NOMO-1 (cell line): ENCODE data around the gene ALKBH3.

ENCODE experiments used
- DNase-seq, 2 experiments: peaks; one replicate each; lab custom pipeline; 2025; ENCODE audit not compliant: unreplicated experiment in 2 of 2; lab: John Stamatoyannopoulos, UW

ALKBH3 gene

DNA sequence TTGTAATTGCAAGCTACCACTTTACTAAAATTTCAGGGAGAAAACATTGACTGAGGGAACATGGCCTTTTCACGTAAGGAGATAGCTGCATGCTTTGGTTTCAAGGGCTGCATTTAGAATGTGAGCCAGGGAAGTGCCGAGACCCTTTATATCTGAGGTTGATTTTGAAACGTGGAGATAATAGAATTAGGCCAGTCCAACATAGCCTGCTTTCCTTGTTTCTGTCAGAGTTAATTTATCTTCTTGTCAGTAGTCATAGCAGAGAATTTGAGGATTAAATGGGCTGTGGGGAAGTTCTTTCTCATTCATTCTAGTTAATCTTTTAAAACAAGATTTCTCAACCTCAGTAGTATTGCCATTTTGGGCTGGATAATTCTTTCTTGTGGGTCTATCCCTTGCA, 12.2 kb downstream of the ALKBH3 start:
- no peak for DNase-seq

DNA sequence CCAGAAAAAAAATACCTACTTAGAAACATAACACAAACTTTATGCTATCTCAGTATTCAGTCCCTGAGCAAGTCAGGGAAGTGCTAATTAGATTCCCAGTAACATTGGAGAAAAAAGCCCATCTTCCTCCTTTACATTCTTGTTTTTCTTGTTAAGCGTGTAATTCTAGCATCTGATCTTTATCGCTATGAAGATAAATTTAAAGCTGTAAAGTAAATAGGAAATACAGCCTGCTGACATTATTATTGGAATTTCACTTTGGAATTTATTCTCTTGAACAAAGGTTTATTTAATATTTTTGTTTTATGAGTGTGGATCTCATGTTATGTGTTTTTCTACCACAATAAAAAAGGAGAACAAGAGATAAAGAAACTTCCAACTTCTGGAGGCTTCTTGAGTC, 13.9 kb downstream of the ALKBH3 start:
- no peak for DNase-seq

DNA sequence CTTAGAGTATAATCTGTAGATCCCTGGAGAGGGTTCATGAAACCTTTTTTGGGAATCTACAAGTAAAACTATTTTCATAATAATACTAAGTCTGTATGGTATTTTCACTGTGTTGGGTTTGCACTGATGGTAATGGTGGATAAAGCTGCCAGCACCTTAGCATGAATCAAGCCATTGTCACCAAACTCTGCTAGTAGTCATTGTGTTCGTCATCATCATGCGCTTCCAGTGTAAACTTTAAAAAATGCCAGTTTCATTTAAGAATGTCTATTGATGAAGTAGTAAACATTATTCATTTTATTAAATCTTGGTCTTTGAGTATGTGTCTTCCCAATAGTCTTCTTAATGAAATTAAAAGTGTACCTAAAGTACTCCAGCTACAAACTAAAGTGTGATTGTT, 15.0 kb downstream of the ALKBH3 start:
- no peak for DNase-seq

DNA sequence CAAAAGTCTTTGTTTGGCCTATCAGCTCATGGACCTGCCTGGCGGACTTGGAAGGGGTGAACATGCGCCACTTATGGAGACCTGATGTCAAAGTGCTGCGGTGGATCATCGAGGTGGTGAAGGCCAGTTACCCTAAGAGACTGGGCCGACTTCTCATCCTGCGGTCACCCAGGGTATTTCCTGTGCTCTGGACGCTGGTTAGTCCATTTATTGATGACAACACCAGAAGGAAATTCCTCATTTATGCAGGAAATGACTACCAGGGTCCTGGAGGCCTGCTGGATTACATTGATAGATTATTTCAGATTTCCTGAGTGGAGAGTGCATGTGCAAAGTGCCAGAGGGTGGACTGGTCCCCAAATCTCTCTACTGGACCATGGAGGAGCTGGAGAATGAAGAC, 17.9 kb downstream of the ALKBH3 start:
- no peak for DNase-seq

DNA sequence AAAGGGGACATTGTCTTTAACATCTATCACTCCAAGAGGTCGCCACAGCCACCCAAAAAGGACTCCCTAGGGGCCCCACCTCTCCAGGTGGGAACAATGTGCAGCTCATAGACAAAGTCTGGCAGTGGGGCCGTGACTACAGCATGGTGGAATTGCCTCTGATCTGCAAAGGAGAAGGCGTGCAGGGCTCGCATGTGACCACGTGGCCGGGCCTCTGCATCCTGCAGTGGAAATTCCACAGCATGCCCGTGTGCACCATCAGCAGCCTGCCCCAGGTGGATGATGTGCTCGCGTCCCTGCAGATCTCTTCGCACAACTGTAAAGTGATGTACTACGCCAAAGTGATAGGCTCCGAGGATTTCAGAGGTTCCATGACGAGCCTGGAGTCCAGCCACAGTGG, 18.5 kb downstream of the ALKBH3 start:
- DNase-seq = no peak

DNA sequence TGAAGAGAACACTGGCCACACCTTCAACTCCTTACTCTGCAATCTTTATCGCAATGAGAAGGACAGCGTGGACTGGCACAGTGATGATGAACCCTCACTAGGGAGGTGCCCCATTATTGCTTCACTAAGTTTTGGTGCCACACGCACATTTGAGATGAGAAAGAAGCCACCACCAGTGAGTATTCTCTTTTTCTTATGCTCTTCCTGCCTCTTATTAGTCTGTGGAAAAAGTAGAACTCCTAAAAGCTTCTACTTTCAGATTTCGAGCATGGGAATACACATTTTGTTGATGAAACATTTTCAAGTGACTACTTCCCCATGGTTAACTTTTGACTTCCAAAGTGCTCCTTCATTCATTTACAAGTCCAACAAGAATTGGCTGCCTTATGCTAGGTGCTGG, 20.9 kb downstream of the ALKBH3 start:
- DNase-seq = no peak

DNA sequence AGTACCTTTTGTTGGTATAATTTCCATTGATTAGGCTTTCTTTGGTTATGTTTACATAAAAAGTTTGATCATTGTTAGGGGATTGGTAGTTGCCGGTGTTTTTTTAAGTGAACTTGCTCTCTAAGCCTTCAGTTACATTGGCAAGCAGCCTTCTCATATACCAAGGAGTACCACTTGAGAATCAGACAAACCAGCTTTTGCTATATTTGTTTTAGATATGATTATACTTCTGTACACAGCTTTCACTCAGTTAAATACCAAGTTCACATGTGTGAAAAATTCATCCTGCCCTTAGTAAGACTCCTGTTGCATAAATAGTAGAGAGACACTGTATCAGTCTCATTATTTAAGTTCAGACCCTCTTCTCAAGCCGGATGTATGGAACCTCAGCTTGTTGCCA, 22.4 kb downstream of the ALKBH3 start:
- DNase-seq = no peak

DNA sequence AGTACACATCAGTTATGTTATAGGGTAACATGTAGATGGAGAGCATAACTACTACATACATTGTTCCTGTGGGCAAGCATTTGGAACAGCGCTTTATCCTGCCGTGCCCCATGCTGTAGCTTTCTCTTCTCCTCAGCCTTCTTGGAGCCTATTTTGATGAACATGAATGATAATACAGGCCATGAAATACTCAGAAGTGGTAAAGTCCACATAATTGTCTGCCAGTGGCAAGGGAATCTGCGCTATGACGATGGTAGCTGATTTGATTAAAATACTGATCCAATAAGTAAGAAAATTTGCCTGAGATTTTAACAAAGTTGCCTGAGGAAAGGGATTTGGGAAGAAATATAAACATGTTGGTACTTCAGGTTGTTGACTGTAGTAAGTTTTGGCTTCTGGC, 23.3 kb downstream of the ALKBH3 start:
- DNase-seq = no peak

DNA sequence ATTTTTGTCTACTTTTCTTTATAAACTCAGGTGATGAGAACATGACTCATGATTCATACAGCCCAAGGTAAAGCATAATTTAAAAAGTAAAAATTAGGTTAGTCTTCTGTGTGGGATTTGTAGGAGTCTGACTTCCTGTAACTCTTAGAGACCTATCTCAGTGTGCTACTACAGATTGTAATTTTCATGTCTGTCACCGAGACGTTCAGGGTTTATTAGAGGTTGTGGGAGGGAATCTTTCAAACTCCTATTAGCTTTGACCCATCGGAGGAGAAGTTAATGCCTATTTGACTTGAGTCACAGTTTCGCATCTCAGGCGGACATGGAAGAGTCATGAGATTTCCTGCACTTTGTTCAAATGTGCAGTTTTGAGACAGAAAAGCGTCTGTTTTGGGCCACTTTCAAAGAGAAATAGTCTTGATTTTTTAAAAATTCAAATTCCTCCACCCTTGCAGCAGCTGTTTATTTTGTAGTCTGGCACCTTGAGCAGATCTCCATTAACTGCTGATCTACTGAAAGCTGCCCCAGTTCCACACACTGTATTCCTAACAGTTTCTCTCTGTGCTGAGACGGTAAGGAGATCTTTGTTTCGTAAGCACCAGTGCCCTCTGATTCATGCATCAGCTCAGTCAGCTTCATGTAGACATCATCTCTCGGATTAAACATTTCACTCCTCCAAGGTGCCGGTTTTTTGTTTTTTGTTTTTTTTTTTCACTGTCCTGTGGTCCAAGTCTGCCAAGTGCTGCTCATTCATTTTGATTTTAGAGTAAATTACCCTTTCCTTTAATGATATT, 24.3 kb downstream of the ALKBH3 start:
- no peak for DNase-seq

DNA sequence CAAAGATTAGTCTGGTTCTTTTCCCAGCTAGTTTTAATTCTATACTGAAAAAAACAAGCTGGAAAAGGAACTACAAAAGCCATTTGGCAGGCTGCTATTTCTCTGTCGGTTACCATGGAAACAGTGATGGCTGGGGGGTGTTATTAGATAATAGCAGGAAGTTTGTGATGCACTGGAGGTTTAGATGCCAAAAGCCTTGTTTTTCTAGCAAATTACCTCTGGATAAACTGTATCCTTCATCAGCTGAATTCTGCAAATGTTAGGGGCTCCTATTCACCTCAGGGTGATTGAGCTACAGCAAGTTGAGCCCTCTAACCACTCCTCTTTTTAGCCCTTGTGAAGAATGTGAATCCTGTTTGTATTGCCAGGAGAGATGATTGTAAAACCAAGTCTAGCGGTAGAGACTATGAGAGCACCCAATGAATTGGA, 25.2 kb downstream of the ALKBH3 start:
- DNase-seq = no peak

DNA sequence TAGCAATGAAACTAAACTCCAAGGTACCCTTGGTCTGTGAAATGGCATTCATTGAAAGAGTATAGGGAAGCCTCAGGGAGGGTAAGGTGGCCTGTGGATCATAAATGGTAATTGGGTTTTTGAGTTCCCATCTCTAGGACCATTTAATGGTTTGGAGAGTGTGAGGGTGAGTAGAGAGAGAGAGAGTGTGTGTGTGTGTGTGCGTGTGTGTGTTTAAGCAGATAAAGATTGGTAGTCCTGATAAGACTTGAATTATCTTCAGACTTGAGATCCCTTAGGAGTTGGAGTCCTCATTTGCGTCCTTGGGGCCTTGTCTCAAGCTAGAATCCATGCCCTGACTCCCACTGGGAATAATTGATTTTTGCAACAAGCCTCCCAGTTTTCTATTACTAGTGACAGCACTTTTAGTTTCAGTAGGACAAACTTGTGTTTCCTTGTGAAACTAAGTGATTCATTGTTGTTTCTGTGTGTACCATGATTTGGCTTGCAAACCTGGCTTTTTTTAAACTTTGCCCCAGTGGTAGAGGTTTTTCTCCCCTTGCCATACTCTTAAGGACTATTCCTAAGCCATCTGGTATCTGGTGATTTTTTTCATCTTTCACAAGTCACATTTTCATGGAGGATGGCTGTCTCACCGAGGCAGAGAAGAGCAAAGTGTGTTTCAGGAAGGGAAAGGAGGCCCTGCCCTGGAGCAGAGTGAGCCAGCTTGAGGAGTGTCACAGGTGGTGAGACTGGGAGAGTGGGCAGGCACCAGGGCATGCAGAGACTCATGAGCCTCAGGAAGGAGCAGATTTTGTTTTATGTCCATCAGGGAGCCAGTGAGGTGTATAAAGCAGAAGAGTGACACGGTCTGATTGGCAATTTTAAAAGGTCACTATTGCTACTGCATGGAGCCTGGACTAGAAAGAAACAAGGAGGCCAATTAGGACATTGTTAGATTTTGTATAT, 26.7 kb downstream of the ALKBH3 start:
- DNase-seq = no peak

DNA sequence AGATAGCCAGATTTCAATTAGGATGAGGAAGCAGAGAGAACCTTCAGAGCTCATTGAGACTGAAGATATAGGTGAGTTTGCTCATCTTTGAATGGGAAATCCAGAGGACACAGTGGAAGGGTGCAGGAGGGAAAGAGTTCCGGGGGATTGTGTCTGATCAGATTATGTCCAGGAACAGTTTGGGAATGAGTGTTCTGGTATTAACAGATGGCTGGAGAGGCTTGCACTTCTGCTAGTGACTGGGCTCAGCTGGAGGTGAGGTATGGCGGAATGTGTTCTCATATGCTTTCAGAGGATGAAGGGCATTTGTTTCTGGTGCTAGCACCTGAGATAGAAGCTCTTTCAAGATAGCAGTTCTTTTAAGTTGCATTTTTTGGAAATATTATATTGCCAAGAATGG, 27.6 kb downstream of the ALKBH3 start:
- DNase-seq = no peak

DNA sequence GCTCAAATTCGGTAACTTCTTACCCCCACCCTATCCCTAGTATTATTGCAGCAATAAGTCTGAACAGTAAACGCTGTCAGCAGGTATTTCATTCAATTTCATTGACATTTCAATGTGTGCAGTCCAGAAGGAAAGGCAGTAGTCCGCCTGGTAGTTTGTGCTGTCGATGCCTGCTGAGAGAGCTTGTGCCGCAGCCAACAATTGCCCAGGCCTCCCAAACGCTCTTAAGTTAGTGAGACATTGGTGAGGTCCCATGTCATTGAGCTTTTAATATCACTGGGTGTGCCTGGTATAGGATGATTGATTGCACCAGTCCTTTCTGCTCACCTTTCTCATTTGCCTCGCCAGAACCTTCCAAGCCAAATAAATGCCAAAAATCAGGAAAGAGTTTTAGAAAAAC, 28.1 kb downstream of the ALKBH3 start:
- no peak for DNase-seq

DNA sequence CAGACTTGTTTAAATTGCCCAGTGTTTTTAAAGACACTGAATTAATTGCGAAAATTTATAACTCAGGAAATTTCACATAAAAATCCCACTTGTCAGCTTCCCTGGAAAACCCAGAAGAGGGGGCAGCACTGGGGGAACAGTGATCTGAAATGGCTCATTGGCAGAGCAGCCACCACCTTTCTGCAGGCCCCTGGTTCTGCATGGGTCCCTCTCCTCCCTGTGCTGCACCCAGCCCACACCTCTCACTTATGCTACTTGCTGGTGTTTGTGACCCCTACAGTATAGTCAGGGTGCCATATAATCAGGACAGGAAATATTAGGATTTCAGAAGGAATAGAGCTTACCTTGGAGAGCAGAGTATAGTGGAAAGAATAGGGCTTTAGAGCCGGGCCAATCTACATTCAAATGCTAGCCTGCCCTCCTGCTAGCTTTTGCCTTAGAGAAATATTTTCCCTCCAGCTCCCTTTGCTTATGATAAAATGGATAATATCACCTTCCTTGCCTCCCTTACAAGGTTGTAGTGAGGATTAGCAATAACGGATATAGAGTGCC, 33.3 kb downstream of the ALKBH3 start:
- DNase-seq = no peak

DNA sequence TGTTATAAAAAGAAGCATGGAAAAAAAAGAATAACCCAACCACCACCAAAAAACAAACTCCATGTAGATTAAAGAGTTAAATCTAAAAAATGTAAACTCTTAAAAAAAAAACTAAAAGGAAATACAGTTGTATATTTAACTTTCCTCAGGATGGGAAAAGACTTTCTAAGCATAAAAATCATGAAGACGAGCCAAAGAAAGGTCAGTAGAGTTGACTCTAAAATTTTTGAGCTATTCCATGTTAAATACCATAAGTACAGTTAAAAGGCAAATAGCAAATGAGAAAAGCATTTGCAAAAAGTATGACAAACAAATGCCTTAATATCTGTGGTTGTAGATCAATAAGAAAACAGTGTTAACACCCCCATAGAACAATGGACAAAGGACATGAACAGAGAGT, 33.8 kb downstream of the ALKBH3 start:
- DNase-seq = no peak

DNA sequence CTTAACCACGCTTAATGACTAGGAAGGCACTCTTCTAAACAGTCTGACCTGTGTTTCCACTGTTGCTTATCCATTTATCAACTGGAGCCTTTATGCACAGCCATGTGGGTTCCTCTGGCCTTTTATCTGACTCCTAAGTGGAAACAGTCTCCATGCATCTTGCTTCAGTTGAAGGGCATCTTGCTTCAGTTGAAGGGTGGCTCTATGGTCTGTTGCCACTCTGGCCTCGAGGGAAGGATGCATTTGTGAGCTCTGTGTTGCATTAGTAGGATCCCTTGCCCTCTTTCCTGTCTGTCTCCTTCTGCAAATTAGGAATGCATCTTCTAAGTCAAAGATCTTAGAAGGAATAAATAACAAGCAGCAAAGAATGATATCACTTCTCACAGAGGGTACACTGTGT, 36.0 kb downstream of the ALKBH3 start:
- DNase-seq = no peak

DNA sequence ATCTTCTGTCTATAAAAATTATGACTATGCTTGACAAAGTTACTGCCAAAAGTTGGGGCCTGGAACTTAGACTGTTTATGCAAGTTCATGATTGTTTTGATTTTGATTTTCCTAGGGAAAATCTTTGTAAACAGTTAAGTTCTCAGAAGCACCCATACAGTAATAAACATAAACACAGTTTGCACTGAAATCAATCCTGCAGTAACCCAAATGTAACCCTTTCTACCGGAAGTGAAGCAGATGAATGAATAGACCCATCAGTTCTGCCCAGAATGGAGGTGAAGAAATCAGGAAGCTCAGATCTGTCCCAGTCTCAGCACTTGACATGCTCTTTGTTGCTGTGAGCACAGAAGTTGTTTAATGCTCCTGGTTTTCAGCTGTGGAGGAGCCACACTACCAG, 37.2 kb downstream of the ALKBH3 start:
- DNase-seq = no peak

DNA sequence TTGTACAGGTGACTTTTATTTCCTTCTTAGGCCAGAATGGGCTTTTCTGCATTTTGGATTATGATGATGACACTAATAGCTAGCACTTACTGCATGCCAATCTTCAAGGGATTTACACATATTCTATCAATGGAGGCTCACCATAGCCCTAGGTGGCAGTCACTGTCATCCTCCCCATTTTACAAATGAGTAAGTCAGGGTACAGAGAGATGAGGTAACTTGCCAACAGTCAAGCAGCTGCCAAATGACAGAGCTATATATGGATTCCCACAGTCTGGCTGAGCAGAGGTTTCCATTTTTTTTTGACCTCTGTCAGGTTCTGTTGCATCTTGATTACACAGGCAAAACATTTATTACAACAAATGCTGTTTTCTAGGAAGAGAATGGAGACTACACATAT, 38.0 kb downstream of the ALKBH3 start:
- DNase-seq = no peak

DNA sequence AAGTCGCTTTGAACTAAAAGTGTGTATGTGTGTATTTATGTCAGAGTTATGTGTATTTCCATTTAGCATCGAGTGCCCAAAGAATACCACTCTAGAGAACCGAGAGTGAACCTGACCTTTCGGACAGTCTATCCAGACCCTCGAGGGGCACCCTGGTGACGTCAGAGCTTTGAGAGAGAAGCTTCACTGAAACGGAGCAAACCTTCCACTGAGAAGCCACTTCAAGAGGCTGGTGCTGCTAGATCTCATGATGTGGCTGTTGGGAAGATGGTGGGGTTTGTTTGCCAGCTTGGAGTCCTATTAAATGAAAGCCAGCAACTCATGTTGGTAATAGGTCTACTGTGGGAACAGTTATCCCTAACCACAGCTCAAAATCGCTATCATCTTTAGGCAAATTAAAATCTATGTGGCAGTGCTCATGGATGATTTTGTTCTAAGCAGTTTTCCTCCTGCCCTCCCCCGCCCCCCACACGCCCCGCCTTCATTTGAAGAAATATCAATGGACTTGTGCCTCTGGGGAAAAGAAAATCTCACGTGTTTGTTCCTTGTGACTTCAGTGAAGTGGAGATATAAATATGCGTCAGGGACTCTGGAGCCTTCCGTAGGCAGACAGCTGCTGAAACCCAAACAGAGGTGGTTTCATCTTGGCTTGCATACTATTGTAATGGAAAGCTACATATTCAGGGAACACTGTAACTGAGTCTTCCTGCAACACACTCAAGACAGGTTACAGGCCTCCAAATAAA, 39.4 kb downstream of the ALKBH3 start:
- no peak for DNase-seq

DNA sequence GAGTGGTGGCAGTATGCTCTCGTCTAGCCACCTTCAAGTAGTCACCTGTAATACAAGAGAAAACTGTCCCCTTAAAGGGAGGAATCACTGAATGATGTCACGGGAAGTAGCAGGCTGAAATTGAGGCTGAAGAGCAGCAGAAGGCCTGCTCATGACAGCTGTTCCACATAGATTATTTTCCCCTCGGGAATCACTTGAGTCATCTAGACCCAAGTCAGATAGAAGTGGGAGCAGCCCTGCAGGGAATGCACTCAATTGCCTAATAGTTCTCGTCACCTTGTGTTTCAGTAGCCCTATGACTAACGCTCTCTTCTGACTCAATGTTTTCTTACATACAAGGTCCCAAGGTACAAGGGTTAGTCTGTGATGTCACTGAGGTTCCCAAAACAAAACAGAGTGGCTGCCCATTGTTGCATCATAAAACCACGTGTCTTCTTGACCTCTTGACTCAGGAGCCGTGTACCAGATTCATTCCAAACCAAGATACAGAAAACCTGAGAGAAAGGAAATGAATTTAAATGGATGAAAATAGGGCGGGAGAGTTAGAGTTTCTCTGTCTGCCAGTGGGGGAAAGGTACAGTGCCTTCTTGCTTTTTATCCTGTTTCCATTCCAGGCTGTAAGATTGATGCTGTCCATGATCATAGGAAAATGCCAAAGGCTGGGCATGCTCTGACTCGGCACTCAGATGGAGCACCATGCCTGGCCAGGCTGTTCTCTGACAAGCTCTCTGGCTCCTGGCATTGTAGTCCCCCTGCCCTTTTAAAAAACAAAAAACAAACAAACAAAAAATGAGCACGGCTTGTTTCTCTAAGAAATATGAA, 40.2 kb downstream of the ALKBH3 start:
- peak in 1 of 2 experiments; percentile 31 for DNase-seq
